ENCODE data around the gene ZCCHC4. TPM values are rescaled to one million over a fixed set of nuclear protein-coding genes. Genes with fewer than 3 reads are reported as not detected.
A peak's percentile ranks its signal among the peaks of the same experiment; 100 is the strongest.
"Not testable (repeated sequence)": the region's sequence is repeated elsewhere in the genome, so short reads cannot be mapped to it uniquely, and the experiment has no call there.

Gene ZCCHC4
- total RNA-seq, 1 donor from 2014 or later = 4.1 TPM

GRCh38 chr4:25372549-25372948 is 60.0 kb downstream of the ZCCHC4 start:
- peak; percentile 48 for DNase-seq (ENCODE audit: low spot score)
- not testable (repeated sequence) for ATAC-seq

- ATAC-seq = peak; percentile 95
- DNase-seq (ENCODE audit: low spot score) = peak; percentile 96
Measured at GRCh38 chr4:25376754-25377571, 64.4 kb downstream of the ZCCHC4 start, which contains the start of gene ANAPC4. Gene ANAPC4 (plus strand): TSS chr4:25377263. CDS start chr4:25377428, 165 bp downstream.

GRCh38 chr4:25377572-25378436 is 65.2 kb downstream of the ZCCHC4 start:
- DNase-seq (ENCODE audit: low spot score) (no peak), ATAC-seq (no peak)

GRCh38 chr4:25378437-25378743 is 65.8 kb downstream of the ZCCHC4 start:
- no peak for ATAC-seq
- DNase-seq (ENCODE audit: low spot score) = no peak

GRCh38 chr4:25379591-25379990 is 67.0 kb downstream of the ZCCHC4 start:
- DNase-seq (ENCODE audit: low spot score) (no peak), ATAC-seq (no peak)

- DNase-seq (ENCODE audit: low spot score) (no peak), ATAC-seq (no peak)
Measured at GRCh38 chr4:25383647-25384046, 71.1 kb downstream of the ZCCHC4 start.

- ATAC-seq (no peak), DNase-seq (ENCODE audit: low spot score) (no peak)
Measured at GRCh38 chr4:25386926-25387325, 74.4 kb downstream of the ZCCHC4 start.

- ATAC-seq = no peak
- no peak for DNase-seq (ENCODE audit: low spot score)
Measured at GRCh38 chr4:25397305-25397704, 84.7 kb downstream of the ZCCHC4 start.

GRCh38 chr4:25399510-25399909 is 86.9 kb downstream of the ZCCHC4 start:
- no peak for DNase-seq (ENCODE audit: low spot score)
- no peak for ATAC-seq

- no peak for ATAC-seq
- no peak for DNase-seq (ENCODE audit: low spot score)
Measured at GRCh38 chr4:25401066-25401465, 88.5 kb downstream of the ZCCHC4 start.

- ATAC-seq (no peak), DNase-seq (ENCODE audit: low spot score) (no peak)
Measured at GRCh38 chr4:25402521-25402920, 89.9 kb downstream of the ZCCHC4 start.

- no peak for DNase-seq (ENCODE audit: low spot score)
- ATAC-seq = no peak
Measured at GRCh38 chr4:25403699-25404098, 91.1 kb downstream of the ZCCHC4 start.

GRCh38 chr4:25405453-25405852 is 92.9 kb downstream of the ZCCHC4 start:
- DNase-seq (ENCODE audit: low spot score) (no peak), ATAC-seq (peak; percentile 37)

GRCh38 chr4:25406081-25406692 is 93.6 kb downstream of the ZCCHC4 start:
- peak; percentile 84 for ATAC-seq
- no peak for DNase-seq (ENCODE audit: low spot score)

GRCh38 chr4:25410820-25411529 is 98.4 kb downstream of the ZCCHC4 start:
- ATAC-seq (peak; percentile 67), DNase-seq (ENCODE audit: low spot score) (no peak)

- DNase-seq (ENCODE audit: low spot score) = no peak
- no peak for ATAC-seq
Measured at GRCh38 chr4:25413261-25413660, 100.7 kb downstream of the ZCCHC4 start.

GRCh38 chr4:25417014-25417413 is 104.4 kb downstream of the ZCCHC4 start:
- no peak for ATAC-seq
- no peak for DNase-seq (ENCODE audit: low spot score)

All from left lobe of liver (tissue), 2 donors.